Neural progenitor cell (in vitro differentiated cells): ENCODE results near the gene FITM2.

Experiments
- EZH2 ChIP-seq: fragments of 200-600 bp; sonication (generic); IDR thresholded peaks from 2 replicates; pipeline ENCODE4 v1.6.1; 2017; ENCODE audit warnings: antibody characterized with exemption, mild to moderate bottlenecking, moderate library complexity
- TF ChIP-seq, protein P1 (sequence below): fragments of 200-600 bp; sonication (generic); IDR thresholded peaks from 2 replicates; pipeline ENCODE4 v1.5.1; 2017; ENCODE audit warnings: antibody characterized with exemption, mild to moderate bottlenecking

DNA sequence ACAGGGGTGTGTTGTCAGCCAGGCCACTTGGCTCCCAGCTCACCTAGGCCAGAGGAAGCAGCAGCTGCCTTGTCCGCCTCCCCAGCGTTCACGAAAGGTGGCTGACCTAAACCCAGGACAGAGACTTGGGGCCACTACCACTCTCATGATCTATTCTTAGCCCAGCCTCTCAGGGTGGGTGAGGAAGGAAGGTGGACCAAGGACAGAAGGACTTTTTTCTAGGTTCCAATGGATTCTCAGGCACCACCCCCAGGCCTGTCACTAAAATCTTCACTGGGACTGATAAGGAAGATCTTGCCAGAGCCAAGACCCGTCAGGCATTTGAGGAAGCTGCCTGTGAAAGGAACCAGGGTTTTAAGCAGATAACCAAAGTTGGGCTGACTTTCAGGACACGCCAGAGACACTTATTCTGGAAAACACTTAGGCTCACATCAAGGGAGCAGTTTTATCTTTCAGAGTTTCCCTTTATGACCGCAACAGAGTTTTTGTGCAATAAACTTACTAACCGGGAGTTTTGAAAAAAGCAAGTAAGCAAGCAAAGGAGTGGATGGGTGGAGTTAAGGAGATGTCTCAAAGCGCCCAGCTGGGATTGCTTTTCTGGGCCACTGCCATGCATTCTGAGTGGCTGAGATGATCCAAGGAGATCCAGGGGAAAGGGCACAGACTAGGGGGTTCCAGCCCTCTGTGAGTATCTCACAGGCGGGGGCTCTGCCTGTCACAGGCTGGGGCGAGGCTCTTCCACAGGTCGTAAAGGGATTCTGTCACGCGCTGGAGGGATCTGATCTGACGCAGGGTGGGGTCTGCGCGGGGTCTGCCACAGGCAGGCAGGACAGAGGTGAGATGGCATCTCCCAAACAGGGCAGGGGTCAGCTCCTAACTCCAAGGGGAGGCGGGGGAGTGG, 989 bp downstream of the FITM2 start:
- no peak for TF ChIP-seq EZH2
- TF ChIP-seq, protein P1, sequence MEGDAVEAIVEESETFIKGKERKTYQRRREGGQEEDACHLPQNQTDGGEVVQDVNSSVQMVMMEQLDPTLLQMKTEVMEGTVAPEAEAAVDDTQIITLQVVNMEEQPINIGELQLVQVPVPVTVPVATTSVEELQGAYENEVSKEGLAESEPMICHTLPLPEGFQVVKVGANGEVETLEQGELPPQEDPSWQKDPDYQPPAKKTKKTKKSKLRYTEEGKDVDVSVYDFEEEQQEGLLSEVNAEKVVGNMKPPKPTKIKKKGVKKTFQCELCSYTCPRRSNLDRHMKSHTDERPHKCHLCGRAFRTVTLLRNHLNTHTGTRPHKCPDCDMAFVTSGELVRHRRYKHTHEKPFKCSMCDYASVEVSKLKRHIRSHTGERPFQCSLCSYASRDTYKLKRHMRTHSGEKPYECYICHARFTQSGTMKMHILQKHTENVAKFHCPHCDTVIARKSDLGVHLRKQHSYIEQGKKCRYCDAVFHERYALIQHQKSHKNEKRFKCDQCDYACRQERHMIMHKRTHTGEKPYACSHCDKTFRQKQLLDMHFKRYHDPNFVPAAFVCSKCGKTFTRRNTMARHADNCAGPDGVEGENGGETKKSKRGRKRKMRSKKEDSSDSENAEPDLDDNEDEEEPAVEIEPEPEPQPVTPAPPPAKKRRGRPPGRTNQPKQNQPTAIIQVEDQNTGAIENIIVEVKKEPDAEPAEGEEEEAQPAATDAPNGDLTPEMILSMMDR = no peak
